CD4-positive, alpha-beta T cell (primary cell): Measurements from ENCODE around the gene MBTPS1. TPM values are rescaled to one million over a fixed set of nuclear protein-coding genes. Genes with fewer than 3 reads are reported as not detected.

Source experiments
- ATAC-seq: fragments of 200-7000 bp; cut with Tn5 transposase; one replicate; pipeline ENCODE4 v1.10.0; 2022; ENCODE audit warnings: mild to moderate bottlenecking; ENCODE audit not compliant: poor library complexity
- CTCF ChIA-PET: fragments of 350-600 bp; sonication (Branson Sonifier 250); formaldehyde crosslinking; loops from one replicate; lab custom pipeline; 2021; ENCODE audit warnings: antibody characterized with exemption, inconsistent platforms; lab: Charles Lee
- POLR2A ChIA-PET: fragments of 350-600 bp; sonication (Branson Sonifier 250); formaldehyde crosslinking; loops from one replicate; lab custom pipeline; 2021; ENCODE audit warnings: antibody characterized with exemption, inconsistent platforms; lab: Charles Lee
- DNase-seq, 14 experiments: peaks; one replicate each; pipeline ENCODE4 v3.0.0-alpha.2; 2013 to 2020; ENCODE audit warnings: mixed read lengths in 2 of 14
- H3K27ac ChIP-seq, 2 donors: one replicate each; pipeline versions ENCODE4 v1.5.1 to v1.7.0; 2013; ENCODE audit warnings: low read length in 2 of 2, low read depth in 1 of 2, mild to moderate bottlenecking in 1 of 2
- H3K27me3 ChIP-seq, 2 experiments: 1 replicate in 1 of 2; 2 replicates in 1 of 2; pipeline versions ENCODE4 v1.6.1 to v1.7.0; 2013; ENCODE audit warnings: low read length in 2 of 2, control low read depth in 1 of 2, mild to moderate bottlenecking in 1 of 2, moderate library complexity in 1 of 2; ENCODE audit not compliant: insufficient read depth in 2 of 2, control insufficient read depth in 1 of 2
- H3K36me3 ChIP-seq: one replicate; pipeline ENCODE4 v1.6.1; 2013; ENCODE audit warnings: low read length, control low read depth; ENCODE audit not compliant: insufficient read depth
- H3K4me1 ChIP-seq: one replicate; pipeline ENCODE4 v1.6.1; 2013; ENCODE audit warnings: low read length, control low read depth; ENCODE audit not compliant: insufficient read depth
- H3K4me3 ChIP-seq: one replicate; pipeline ENCODE4 v1.5.1; 2013; ENCODE audit warnings: mild to moderate bottlenecking, low read length, moderate library complexity
- H3K9me3 ChIP-seq, 2 experiments: 1 replicate in 1 of 2; 2 replicates in 1 of 2; pipeline versions ENCODE4 v1.6.1 to v1.7.0; 2013; ENCODE audit warnings: low read length in 2 of 2, mild to moderate bottlenecking in 2 of 2, control low read depth in 1 of 2, moderate library complexity in 1 of 2; ENCODE audit not compliant: control insufficient read depth in 1 of 2, insufficient read depth in 1 of 2
- H3K27ac Mint-ChIP-seq: one replicate; pipeline ENCODE4 v1.8.0; 2020; ENCODE audit warnings: mixed read lengths
- H3K27me3 Mint-ChIP-seq: one replicate; pipeline ENCODE4 v1.8.0; 2021; ENCODE audit warnings: mixed read lengths
- H3K36me3 Mint-ChIP-seq: one replicate; pipeline ENCODE4 v1.8.0; 2021; ENCODE audit warnings: low read depth, mixed read lengths
- H3K4me1 Mint-ChIP-seq: one replicate; pipeline ENCODE4 v1.8.0; 2021; ENCODE audit warnings: low read depth, mixed read lengths
- H3K4me3 Mint-ChIP-seq: one replicate; pipeline ENCODE4 v1.8.0; 2020; ENCODE audit warnings: mild to moderate bottlenecking, mixed read lengths
- H3K9me3 Mint-ChIP-seq: one replicate; pipeline ENCODE4 v1.8.0; 2020; ENCODE audit warnings: mixed read lengths
- CTCF ChIP-seq: fragments of 200-600 bp; IDR thresholded peaks from one replicate; pipeline ENCODE4 v1.8.0; 2022; ENCODE audit warnings: antibody characterized with exemption, mild to moderate bottlenecking
- intact Hi-C, 2 experiments: fragments of 100-400 bp; cut with DNase I in 1 of 2; cut with micrococcal nuclease in 1 of 2; formaldehyde crosslinking; loops; one replicate each; pipeline versions ENCODE4 v1.15.1 to v1.9.0; 2023 to 2025; cut with DNase I, micrococcal nuclease
- total RNA-seq, 174 experiments: library from RNA in 2 of 174; stranded (reverse) in 2 of 174; gene quantifications; one replicate each; pipeline ENCODE4 v1.2.3 and lab custom pipeline; 2021 to 2026

The MBTPS1 gene
- total RNA-seq, 2 experiments from 2014 or later, result 121 to 122 TPM

- no peaks in the 10 kb centered on the region for H3K9me3 Mint-ChIP-seq
- DNase-seq (no peak), ATAC-seq (no peak)
- POLR2A ChIA-PET, result no interaction called here
- intact Hi-C loops, result loop anchor here in 1 of 2 experiments (10.0 kb wide), 1 partner anchor 904 kb away; the partner anchor contains the start of gene ZDHHC7
- Histone ChIP-seq H3K27me3 (no peaks in the 10 kb centered on the region), H3K9me3 (no peaks in the 10 kb centered on the region), H3K27ac (no peak overlapping the region), H3K4me3 (no peak overlapping the region), H3K4me1 (peaks cover 52% of the 10 kb centered on the region), H3K36me3 (peaks cover 33% of the 10 kb centered on the region)
- H3K4me3 Mint-ChIP-seq, result peak overlapping the region; percentile 56
- H3K27ac Mint-ChIP-seq, result peak overlapping the region; percentile 38
- no peak for TF ChIP-seq CTCF
- H3K27me3 Mint-ChIP-seq, result no peaks in the 10 kb centered on the region
- CTCF ChIA-PET, result no interaction called here
- peaks cover 67% of the 10 kb centered on the region for H3K4me1 Mint-ChIP-seq
- H3K36me3 Mint-ChIP-seq, result peaks cover 48% of the 10 kb centered on the region
These were observed 6.2 kb downstream of the MBTPS1 start for GRCh38 chr16:84110527-84110926.

DNA sequence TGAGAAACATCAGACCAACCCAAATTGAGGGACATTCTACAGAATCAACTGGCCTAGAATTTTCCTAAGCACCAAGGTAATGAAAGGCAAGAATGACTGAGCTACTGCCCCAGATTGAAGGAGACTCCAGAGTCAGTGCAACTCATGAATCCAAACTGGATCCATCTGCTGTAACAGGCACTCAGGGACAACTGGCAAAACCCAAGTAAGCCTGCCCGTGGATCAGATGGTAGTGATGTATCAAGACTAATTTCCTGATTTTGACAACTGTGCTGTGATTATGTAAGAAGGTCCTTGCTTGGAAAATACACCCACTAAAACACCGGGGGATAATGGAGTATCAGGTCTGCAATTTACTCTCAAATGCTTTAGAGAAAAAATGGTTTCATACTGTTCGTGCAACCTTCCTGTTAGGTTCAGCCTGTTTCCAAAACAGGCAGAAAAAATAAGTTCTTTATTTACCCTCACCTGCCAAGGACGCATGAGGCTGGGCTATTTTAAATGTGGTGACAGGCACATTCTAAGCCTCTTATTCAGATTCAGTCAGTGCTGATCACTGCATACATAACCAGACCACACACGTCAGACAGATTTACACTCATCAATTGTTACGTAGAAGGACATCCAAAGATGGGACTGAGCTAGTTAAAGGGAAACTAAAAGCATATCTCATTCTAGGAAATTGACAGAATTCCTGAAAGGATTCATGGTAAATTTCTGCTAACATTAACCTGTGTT lies 7.0 kb downstream of the MBTPS1 start:
- H3K4me3 ChIP-seq, result no peak overlapping the region
- POLR2A ChIA-PET, result no interaction called here
- CTCF ChIA-PET, result no interaction called here
- no peaks in the 10 kb centered on the region for H3K27me3 ChIP-seq
- no peak overlapping the region for H3K27ac ChIP-seq
- no peaks in the 10 kb centered on the region for H3K27me3 Mint-ChIP-seq
- TF ChIP-seq CTCF, result no peak
- peaks cover 48% of the 10 kb centered on the region for H3K4me1 ChIP-seq
- no peaks in the 10 kb centered on the region for H3K9me3 Mint-ChIP-seq
- DNase-seq (no peak), ATAC-seq (no peak)
- H3K4me3 Mint-ChIP-seq, result no peak overlapping the region
- peaks cover 68% of the 10 kb centered on the region for H3K4me1 Mint-ChIP-seq
- H3K36me3 Mint-ChIP-seq, result peaks cover 54% of the 10 kb centered on the region
- H3K27ac Mint-ChIP-seq, result no peak overlapping the region
- intact Hi-C loops, result loop anchor here in 1 of 2 experiments (10.0 kb wide), 1 partner anchor 905 kb away; the partner anchor contains the start of gene ZDHHC7
- H3K36me3 ChIP-seq, result peaks cover 36% of the 10 kb centered on the region
- no peaks in the 10 kb centered on the region for H3K9me3 ChIP-seq

GRCh38 chr16:84107921-84108320 lies 8.8 kb downstream of the MBTPS1 start:
- H3K9me3 ChIP-seq, result no peaks in the 10 kb centered on the region
- intact Hi-C loops, result no loop called here
- H3K4me1 ChIP-seq, result peaks cover 41% of the 10 kb centered on the region
- no peaks in the 10 kb centered on the region for H3K27me3 Mint-ChIP-seq
- H3K4me1 Mint-ChIP-seq, result peaks cover 68% of the 10 kb centered on the region
- no peaks in the 10 kb centered on the region for H3K9me3 Mint-ChIP-seq
- H3K36me3 ChIP-seq, result peaks cover 36% of the 10 kb centered on the region
- H3K4me3 Mint-ChIP-seq, result no peak overlapping the region
- H3K36me3 Mint-ChIP-seq, result peaks cover 59% of the 10 kb centered on the region
- H3K27ac ChIP-seq, result no peak overlapping the region
- no peaks in the 10 kb centered on the region for H3K27me3 ChIP-seq
- POLR2A ChIA-PET, result no interaction called here
- no peak for DNase-seq
- H3K27ac Mint-ChIP-seq, result no peak overlapping the region
- CTCF ChIA-PET, result no interaction called here
- no peak overlapping the region for H3K4me3 ChIP-seq
- no peak for ATAC-seq
- no peak for TF ChIP-seq CTCF
